DOHH2 (cell line): ENCODE results near the gene GCN1.

Experiments used
- H3F3A ChIP-seq: fragments of 200-600 bp; sonication (generic), shearing (Covaris generic); 2 replicates; pipeline ENCODE4 v1.6.0; 2016; ENCODE audit warnings: antibody characterized with exemption, mild to moderate bottlenecking; ENCODE audit not compliant: control insufficient read depth, insufficient read depth
- H3K27ac ChIP-seq: fragments of 200-600 bp; sonication (generic); 2 replicates; pipeline ENCODE4 v1.5.1; 2014; ENCODE audit warnings: low read depth, mild to moderate bottlenecking, low read length, moderate library complexity
- H3K27me3 ChIP-seq: fragments of 200-600 bp; sonication (generic); 2 replicates; pipeline ENCODE4 v1.6.1; 2014; ENCODE audit warnings: mild to moderate bottlenecking, low read length, mixed read lengths; ENCODE audit not compliant: control insufficient read depth
- H3K36me3 ChIP-seq: fragments of 200-600 bp; sonication (generic); 2 replicates; pipeline ENCODE4 v1.6.1; 2014; ENCODE audit warnings: mild to moderate bottlenecking, low read length, moderate library complexity, mixed read lengths; ENCODE audit not compliant: control insufficient read depth
- H3K4me1 ChIP-seq: fragments of 200-600 bp; sonication (generic); 2 replicates; pipeline ENCODE4 v1.6.1; 2014; ENCODE audit warnings: mild to moderate bottlenecking, low read length, mixed read lengths; ENCODE audit not compliant: control insufficient read depth
- H3K4me2 ChIP-seq: fragments of 200-600 bp; sonication (generic); 2 replicates; pipeline ENCODE4 v1.6.0; 2014; ENCODE audit warnings: mild to moderate bottlenecking, low read length, moderate library complexity
- H3K4me3 ChIP-seq: fragments of 200-600 bp; sonication (generic); 2 replicates; pipeline ENCODE4 v1.5.1; 2014; ENCODE audit warnings: mild to moderate bottlenecking, low read length, mixed read lengths
- H3K79me2 ChIP-seq: fragments of 200-600 bp; sonication (generic); 2 replicates; pipeline ENCODE4 v1.6.1; 2014; ENCODE audit warnings: mild to moderate bottlenecking, low read length, mixed read lengths; ENCODE audit not compliant: control insufficient read depth
- H3K9me2 ChIP-seq: fragments of 200-600 bp; sonication (generic); replicated peaks from 2 replicates; pipeline ENCODE4 v1.6.1; 2014; ENCODE audit warnings: mild to moderate bottlenecking, low read length, mixed read lengths; ENCODE audit not compliant: control insufficient read depth
- H3K9me3 ChIP-seq: fragments of 200-600 bp; sonication (generic); 2 replicates; pipeline ENCODE4 v1.6.1; 2014; ENCODE audit warnings: antibody characterized with exemption, low read length, mixed read lengths; ENCODE audit not compliant: control insufficient read depth, insufficient read depth
- H4K20me1 ChIP-seq: fragments of 200-600 bp; sonication (generic); 2 replicates; pipeline ENCODE4 v1.6.0; 2014; ENCODE audit warnings: low read depth, mild to moderate bottlenecking, antibody characterized with exemption, low read length, moderate library complexity; ENCODE audit not compliant: control insufficient read depth, insufficient read depth
- EZH2phosphoT487 ChIP-seq: fragments of 200-600 bp; sonication (generic); IDR thresholded peaks from 2 replicates; pipeline ENCODE4 v1.6.1; 2017; ENCODE audit warnings: borderline replicate concordance, mild to moderate bottlenecking, antibody characterized with exemption, low read length, moderate library complexity, mixed read lengths
- TF ChIP-seq, protein P1 (sequence below): fragments of 200-600 bp; sonication (generic); IDR thresholded peaks from one replicate; pipeline ENCODE4 v1.5.1; 2014; ENCODE audit warnings: antibody characterized with exemption, mild to moderate bottlenecking, low read depth, low read length; ENCODE audit not compliant: poor library complexity, severe bottlenecking

The GCN1 gene

DNA sequence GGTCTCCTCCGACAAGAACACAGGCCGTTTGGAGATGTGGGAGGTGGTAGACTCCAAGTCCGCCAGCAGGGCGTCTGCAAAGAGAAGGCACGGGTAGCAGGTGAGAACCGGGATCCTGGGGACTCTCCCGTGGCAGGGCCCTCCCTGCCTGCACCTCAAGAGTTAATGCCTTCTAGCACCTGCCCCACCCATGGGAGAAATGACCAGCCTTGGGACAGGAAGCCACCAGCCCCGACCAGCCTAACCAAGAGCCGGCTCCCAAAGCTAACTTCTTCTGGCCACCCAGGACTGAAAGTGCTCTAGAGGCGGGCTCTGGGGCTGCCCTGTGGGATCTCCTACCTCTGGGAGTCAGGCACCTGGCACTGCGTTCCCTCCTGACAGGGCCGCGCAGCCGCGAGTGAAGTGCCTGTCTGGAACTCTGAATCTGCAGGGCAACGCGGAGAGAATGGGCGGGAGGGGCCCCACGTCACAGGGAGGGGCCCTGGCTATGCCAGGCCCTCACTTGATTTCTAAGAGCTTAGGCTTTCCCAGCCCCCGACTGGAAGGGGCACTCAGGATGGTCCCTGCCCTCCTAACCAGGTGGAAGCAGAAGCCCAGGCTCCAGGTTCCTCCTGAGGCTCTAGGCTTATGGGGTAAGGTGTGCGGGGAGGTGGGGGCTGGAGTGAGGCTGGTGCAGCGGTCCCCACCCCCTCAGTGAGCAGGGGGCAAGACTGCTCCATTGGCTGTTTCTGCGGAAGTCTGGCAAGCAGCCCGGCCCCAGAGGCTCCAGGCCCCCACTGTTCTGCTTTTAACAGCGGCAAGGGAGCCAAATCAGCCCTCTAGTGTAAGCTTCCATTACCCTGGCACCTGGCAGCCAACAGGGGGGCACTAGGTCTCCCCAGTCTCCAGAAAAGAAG lies 30.0 kb upstream of the GCN1 start:
- Histone ChIP-seq H3K4me2 (peak overlapping the region; percentile 61), H3K4me3 (peak overlapping the region; percentile 63), H3F3A (no peaks in the 10 kb centered on the region; the same call in none of the 2 replicates), H3K27me3 (no peaks in the 10 kb centered on the region), H3K9me3 (no peaks in the 10 kb centered on the region), H4K20me1 (no peaks in the 10 kb centered on the region), H3K27ac (no peak overlapping the region), H3K36me3 (no peaks in the 10 kb centered on the region), H3K9me2 (no peaks in the 10 kb centered on the region), H3K4me1 (peaks cover 37% of the 10 kb centered on the region), H3K79me2 (no peaks in the 10 kb centered on the region)
- no peak for TF ChIP-seq EZH2phosphoT487
- TF ChIP-seq, protein P1, sequence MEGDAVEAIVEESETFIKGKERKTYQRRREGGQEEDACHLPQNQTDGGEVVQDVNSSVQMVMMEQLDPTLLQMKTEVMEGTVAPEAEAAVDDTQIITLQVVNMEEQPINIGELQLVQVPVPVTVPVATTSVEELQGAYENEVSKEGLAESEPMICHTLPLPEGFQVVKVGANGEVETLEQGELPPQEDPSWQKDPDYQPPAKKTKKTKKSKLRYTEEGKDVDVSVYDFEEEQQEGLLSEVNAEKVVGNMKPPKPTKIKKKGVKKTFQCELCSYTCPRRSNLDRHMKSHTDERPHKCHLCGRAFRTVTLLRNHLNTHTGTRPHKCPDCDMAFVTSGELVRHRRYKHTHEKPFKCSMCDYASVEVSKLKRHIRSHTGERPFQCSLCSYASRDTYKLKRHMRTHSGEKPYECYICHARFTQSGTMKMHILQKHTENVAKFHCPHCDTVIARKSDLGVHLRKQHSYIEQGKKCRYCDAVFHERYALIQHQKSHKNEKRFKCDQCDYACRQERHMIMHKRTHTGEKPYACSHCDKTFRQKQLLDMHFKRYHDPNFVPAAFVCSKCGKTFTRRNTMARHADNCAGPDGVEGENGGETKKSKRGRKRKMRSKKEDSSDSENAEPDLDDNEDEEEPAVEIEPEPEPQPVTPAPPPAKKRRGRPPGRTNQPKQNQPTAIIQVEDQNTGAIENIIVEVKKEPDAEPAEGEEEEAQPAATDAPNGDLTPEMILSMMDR = no peak

DNA sequence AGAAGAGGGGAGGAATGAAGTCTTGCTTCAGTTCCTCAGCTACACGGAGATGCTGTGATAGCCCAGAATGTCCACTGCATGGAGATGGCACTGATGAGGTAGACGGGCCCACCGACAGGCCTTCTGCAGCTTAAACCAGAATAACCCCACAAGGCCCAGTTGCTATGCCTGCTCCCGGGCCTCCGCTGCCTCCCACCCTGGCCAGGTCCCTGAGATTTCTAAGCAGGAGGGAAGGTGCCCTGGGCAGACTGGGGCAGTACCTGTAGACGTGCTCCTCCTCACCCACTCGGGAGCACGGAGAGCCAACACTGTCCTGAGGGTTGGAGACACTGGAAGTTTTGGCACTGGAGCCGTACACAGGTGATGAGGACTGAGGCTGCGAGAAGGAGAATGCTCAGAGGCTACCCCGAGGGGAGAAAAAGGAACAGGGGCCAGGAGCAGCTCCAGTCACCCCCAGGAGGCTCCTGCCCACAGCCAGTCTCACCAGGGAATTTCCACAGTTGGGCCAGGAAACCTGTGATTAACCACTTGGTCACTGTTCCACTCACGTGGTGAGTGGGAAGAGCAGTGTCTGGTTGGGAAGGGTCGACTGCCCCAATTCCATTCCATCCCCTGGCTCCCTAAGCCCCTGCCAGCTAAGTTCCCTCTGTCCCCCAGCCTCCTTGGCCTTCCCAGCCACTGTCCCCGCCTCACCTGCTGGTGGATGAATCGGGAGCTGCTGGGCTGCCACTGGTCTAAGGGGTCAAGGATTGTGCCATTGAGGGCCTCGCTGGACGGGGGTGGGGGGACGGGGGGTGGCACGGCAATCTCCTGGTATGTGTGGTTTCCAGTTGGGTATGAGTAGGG lies 29.2 kb upstream of the GCN1 start:
- Histone ChIP-seq H3F3A (no peaks in the 10 kb centered on the region; the same call in none of the 2 replicates), H3K4me3 (no peak overlapping the region), H3K27ac (no peak overlapping the region), H3K4me2 (no peak overlapping the region), H3K36me3 (no peaks in the 10 kb centered on the region), H3K79me2 (no peaks in the 10 kb centered on the region), H3K9me2 (no peaks in the 10 kb centered on the region), H3K27me3 (no peaks in the 10 kb centered on the region), H4K20me1 (no peaks in the 10 kb centered on the region), H3K4me1 (peaks cover 28% of the 10 kb centered on the region), H3K9me3 (no peaks in the 10 kb centered on the region)
- TF ChIP-seq, protein P1 = no peak

DNA sequence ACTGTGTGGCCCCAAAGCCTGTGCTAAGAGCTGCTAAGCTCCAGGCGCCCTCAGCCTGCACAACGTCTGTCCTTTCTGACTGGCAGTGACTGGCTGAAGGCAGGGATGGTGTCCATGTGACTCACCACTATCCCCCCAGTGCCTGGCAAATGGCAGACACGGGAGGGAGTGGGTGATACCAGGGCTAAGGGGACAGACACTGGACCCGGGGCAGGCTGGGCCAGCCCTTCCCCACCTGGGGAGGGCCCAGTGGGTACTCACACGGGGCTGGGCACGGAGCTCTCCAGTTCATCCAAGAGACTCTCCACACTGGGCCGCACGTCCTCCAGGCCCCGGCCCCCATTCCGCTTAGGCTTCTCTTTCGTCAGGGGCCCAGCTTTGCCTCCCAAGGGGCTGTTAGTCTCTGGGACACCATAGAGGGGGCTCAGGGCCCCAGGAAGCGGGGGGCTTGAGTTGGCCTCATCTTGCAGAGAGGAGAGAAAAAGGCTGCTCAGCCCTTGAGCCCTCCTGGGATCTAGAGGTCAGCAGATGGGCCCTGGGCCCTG lies 27.8 kb upstream of the GCN1 start:
- Histone ChIP-seq H3K9me2 (no peaks in the 10 kb centered on the region), H3K27ac (no peak overlapping the region), H3K4me2 (no peak overlapping the region), H4K20me1 (no peaks in the 10 kb centered on the region), H3F3A (no peaks in the 10 kb centered on the region; the same call in none of the 2 replicates), H3K27me3 (no peaks in the 10 kb centered on the region), H3K4me3 (no peak overlapping the region), H3K79me2 (no peaks in the 10 kb centered on the region), H3K9me3 (no peaks in the 10 kb centered on the region), H3K4me1 (peaks cover 21% of the 10 kb centered on the region), H3K36me3 (no peaks in the 10 kb centered on the region)
- TF ChIP-seq, protein P1 = no peak
- no peak for TF ChIP-seq EZH2phosphoT487
